CD14-positive monocyte (primary cell): ENCODE results near the gene NELL1. TPM values are rescaled to one million over a fixed set of nuclear protein-coding genes. Genes with fewer than 3 reads are reported as not detected.

Source experiments
- DNase-seq, 3 donors: peaks; one replicate each; pipeline ENCODE4 v3.0.0-alpha.2; 2011 to 2022
- H2AFZ ChIP-seq: 2 replicates; pipeline ENCODE4 v1.6.0; 2012; ENCODE audit warnings: mild to moderate bottlenecking, low read depth, low read length, inconsistent platforms; ENCODE audit not compliant: insufficient read depth, poor library complexity, severe bottlenecking
- H3K27ac ChIP-seq, 2 donors: 1 replicate in 1 of 2; 2 replicates in 1 of 2; pipeline ENCODE4 v1.5.1; 2012 to 2013; ENCODE audit warnings: low read length in 2 of 2, control low read depth in 1 of 2, inconsistent platforms in 1 of 2, low read depth in 1 of 2, mild to moderate bottlenecking in 1 of 2
- H3K27me3 ChIP-seq, 2 donors: one replicate each; pipeline versions ENCODE4 v1.6.0 to v1.6.1; 2011 to 2013; ENCODE audit warnings: low read length in 2 of 2; ENCODE audit not compliant: control insufficient read depth in 2 of 2, insufficient read depth in 2 of 2
- H3K36me3 ChIP-seq, 2 donors: replicated peaks in 1 of 2; 1 replicate in 1 of 2; 2 replicates in 1 of 2; pipeline versions ENCODE4 v1.5.1 to v1.6.1; 2012 to 2013; ENCODE audit warnings: low read length in 2 of 2, control low read depth in 1 of 2, inconsistent platforms in 1 of 2, mild to moderate bottlenecking in 1 of 2; ENCODE audit not compliant: insufficient read depth in 2 of 2, control insufficient read depth in 1 of 2
- H3K4me1 ChIP-seq, 2 donors: 1 replicate in 1 of 2; 2 replicates in 1 of 2; pipeline versions ENCODE4 v1.5.1 to v1.6.1; 2012 to 2013; ENCODE audit warnings: low read length in 2 of 2, control low read depth in 1 of 2, inconsistent platforms in 1 of 2, mild to moderate bottlenecking in 1 of 2, moderate library complexity in 1 of 2; ENCODE audit not compliant: insufficient read depth in 2 of 2, control insufficient read depth in 1 of 2
- H3K4me2 ChIP-seq: replicated peaks from 2 replicates; pipeline ENCODE3; 2012; ENCODE audit warnings: low read length, moderate library complexity, mild to moderate bottlenecking; ENCODE audit not compliant: poor library complexity, severe bottlenecking; ENCODE audit errors: extremely low read depth
- H3K4me3 ChIP-seq, 3 experiments: fragments of 200-600 bp in 1 of 3; sonication (generic) in 1 of 3; replicated peaks in 1 of 3; 1 replicate in 2 of 3; 2 replicates in 1 of 3; pipeline ENCODE4 v1.5.1; 2011 to 2013; ENCODE audit warnings: low read length in 3 of 3, mild to moderate bottlenecking in 3 of 3, control low read depth in 2 of 3, low read depth in 2 of 3, inconsistent platforms in 1 of 3, moderate library complexity in 1 of 3
- H3K79me2 ChIP-seq: 2 replicates; pipeline ENCODE4 v1.6.0; 2012; ENCODE audit warnings: mild to moderate bottlenecking, control low read depth, inconsistent platforms, low read length, moderate library complexity; ENCODE audit not compliant: insufficient read depth
- H3K9ac ChIP-seq: 2 replicates; pipeline ENCODE4 v1.6.0; 2017; ENCODE audit warnings: low read length, mild to moderate bottlenecking; ENCODE audit not compliant: insufficient read depth, poor library complexity, severe bottlenecking
- H3K9me3 ChIP-seq, 2 donors: replicated peaks in 1 of 2; 1 replicate in 1 of 2; 2 replicates in 1 of 2; pipeline versions ENCODE4 v1.5.1 to v1.6.1; 2012 to 2013; ENCODE audit warnings: low read length in 2 of 2, control low read depth in 1 of 2; ENCODE audit not compliant: control insufficient read depth in 1 of 2, insufficient read depth in 1 of 2
- H4K20me1 ChIP-seq: 2 replicates; pipeline ENCODE4 v1.6.0; 2012; ENCODE audit warnings: mild to moderate bottlenecking, low read length, control low read depth, moderate library complexity; ENCODE audit not compliant: insufficient read depth
- H3K27ac Mint-ChIP-seq, 7 donors: one replicate each; pipeline ENCODE4 v1.8.0; 2020; ENCODE audit warnings: mild to moderate bottlenecking in 7 of 7, mixed read lengths in 7 of 7, moderate library complexity in 6 of 7, inconsistent platforms in 2 of 7
- H3K27me3 Mint-ChIP-seq, 3 donors: one replicate each; pipeline ENCODE4 v1.8.0; 2021 to 2022; ENCODE audit warnings: low read depth in 3 of 3, mild to moderate bottlenecking in 3 of 3, mixed read lengths in 3 of 3, moderate library complexity in 3 of 3, inconsistent platforms in 1 of 3
- H3K36me3 Mint-ChIP-seq, 2 donors: one replicate each; pipeline ENCODE4 v1.8.0; 2020; ENCODE audit warnings: mixed read lengths in 2 of 2, inconsistent platforms in 1 of 2, mild to moderate bottlenecking in 1 of 2
- H3K4me1 Mint-ChIP-seq: one replicate; pipeline ENCODE4 v1.8.0; 2020; ENCODE audit warnings: mild to moderate bottlenecking, mixed read lengths
- H3K4me3 Mint-ChIP-seq, 2 donors: one replicate each; pipeline ENCODE4 v1.8.0; 2020; ENCODE audit warnings: mild to moderate bottlenecking in 2 of 2, mixed read lengths in 2 of 2, moderate library complexity in 1 of 2
- H3K9me3 Mint-ChIP-seq, 7 donors: one replicate each; pipeline ENCODE4 v1.8.0; 2020 to 2022; ENCODE audit warnings: mixed read lengths in 7 of 7, mild to moderate bottlenecking in 6 of 7, moderate library complexity in 6 of 7, inconsistent platforms in 2 of 7
- CTCF ChIP-seq: fragments of 200-600 bp; IDR thresholded peaks from one replicate; pipeline ENCODE4 v1.8.0; 2022; ENCODE audit warnings: antibody characterized with exemption, mild to moderate bottlenecking
- WGBS: methylation state at CpG from one replicate; pipeline ENCODE4 v1.1.5; 2013; ENCODE audit warnings: missing lambda C conversion rate; ENCODE audit not compliant: insufficient coverage; 5-methylcytosine and 5-hydroxymethylcytosine counted together
- intact Hi-C, 2 donors: fragments of 100-400 bp; cut with micrococcal nuclease; formaldehyde crosslinking; loops; one replicate each; pipeline versions ENCODE4 v1.15.0 to v1.15.1; 2023
- polyA plus RNA-seq, 3 donors: library from polyadenylated mRNA; depleted of rRNA in 1 of 3; unstranded in 2 of 3; stranded (reverse) in 1 of 3; fragments of 300-500 nt in 2 of 3; fragments of >200 nt in 1 of 3; fragmentation: Illumina TruSeq in 2 of 3; gene quantifications; 1 replicate in 2 of 3; 2 replicates in 1 of 3; pipeline ENCODE4 v1.2.3, GENCODE V29; 2012 to 2021

The NELL1 gene
- polyA plus RNA-seq, 3 donors, result not detected

- Histone ChIP-seq H3K27me3 (no peaks in the 10 kb centered on the region), H3K79me2 (no peaks in the 10 kb centered on the region), H2AFZ (no peak overlapping the region), H3K4me3 (no peak overlapping the region), H3K4me1 (no peaks in the 10 kb centered on the region), H3K4me2 (no peak overlapping the region), H3K9me3 (no peaks in the 10 kb centered on the region), H3K9ac (no peak overlapping the region), H4K20me1 (no peaks in the 10 kb centered on the region), H3K36me3 (no peaks in the 10 kb centered on the region), H3K27ac (no peak overlapping the region)
- H3K36me3 Mint-ChIP-seq, result no peaks in the 10 kb centered on the region
- H3K27ac Mint-ChIP-seq, result no peak overlapping the region
- no peaks in the 10 kb centered on the region for H3K4me1 Mint-ChIP-seq
- H3K9me3 Mint-ChIP-seq, result peaks cover 0 to 5% (median 0%) of the 10 kb centered on the region in 7 donors
- intact Hi-C loops, result no loop called here
- TF ChIP-seq CTCF, result no peak
- no peak overlapping the region for H3K4me3 Mint-ChIP-seq
- no peaks in the 10 kb centered on the region for H3K27me3 Mint-ChIP-seq
- no peak for DNase-seq
- no CpG with 5 or more reads among the region's 1 CpG for WGBS
These were observed 703.3 kb downstream of the NELL1 start for GRCh38 chr11:21372672-21373071.

GRCh38 chr11:21374376-21374775 lies 705.0 kb downstream of the NELL1 start:
- H3K4me3 Mint-ChIP-seq, result no peak overlapping the region
- no peak overlapping the region for H3K27ac Mint-ChIP-seq
- H3K27me3 Mint-ChIP-seq, result no peaks in the 10 kb centered on the region
- 36% methylated on average over 2 of the region's 5 CpGs for WGBS
- Histone ChIP-seq H3K79me2 (no peaks in the 10 kb centered on the region), H3K9ac (no peak overlapping the region), H2AFZ (no peak overlapping the region), H3K4me2 (no peak overlapping the region), H3K9me3 (no peaks in the 10 kb centered on the region), H3K36me3 (no peaks in the 10 kb centered on the region), H3K27me3 (no peaks in the 10 kb centered on the region), H4K20me1 (no peaks in the 10 kb centered on the region), H3K27ac (no peak overlapping the region), H3K4me3 (no peak overlapping the region), H3K4me1 (no peaks in the 10 kb centered on the region)
- H3K9me3 Mint-ChIP-seq, result peaks cover 0 to 5% (median 0%) of the 10 kb centered on the region in 7 donors
- TF ChIP-seq CTCF, result no peak
- DNase-seq, result no peak
- intact Hi-C loops, result no loop called here
- H3K4me1 Mint-ChIP-seq, result no peaks in the 10 kb centered on the region
- no peaks in the 10 kb centered on the region for H3K36me3 Mint-ChIP-seq
